K562 (cell line): ENCODE measurements around the gene MAD2L1BP. TPM values are rescaled to one million over a fixed set of nuclear protein-coding genes. Genes with fewer than 3 reads are reported as not detected.

ENCODE experiments used
- DDX20 ChIP-seq: fragments of 450-650 bp; IDR thresholded peaks from 2 replicates; pipeline ENCODE4 v1.6.1; 2016; ENCODE audit warnings: missing genetic modification characterization, low read depth, mild to moderate bottlenecking, missing compliant biosample characterization, moderate library complexity
- DPF2 ChIP-seq: fragments of 450-650 bp; IDR thresholded peaks from 2 replicates; pipeline ENCODE4 v1.6.1; 2016
- FOS ChIP-seq: IDR thresholded peaks from 3 replicates; pipeline ENCODE4 v1.6.1; 2011; ENCODE audit not compliant: insufficient read length; ENCODE audit errors: extremely low read depth
- FOXA1 ChIP-seq: fragments of 450-650 bp; IDR thresholded peaks from 2 replicates; pipeline ENCODE4 v1.6.1; 2016; ENCODE audit warnings: mild to moderate bottlenecking, borderline replicate concordance
- GABPB1 ChIP-seq: sonication (generic); formaldehyde crosslinking; IDR thresholded peaks from 2 replicates; pipeline ENCODE4 v1.8.0; 2022; ENCODE audit warnings: mild to moderate bottlenecking, missing genetic modification reagents
- GATA2 ChIP-seq: sonication (generic); formaldehyde crosslinking; IDR thresholded peaks from 2 replicates; pipeline ENCODE4 v1.4.0; 2020; ENCODE audit warnings: mild to moderate bottlenecking, missing genetic modification reagents
- HDGF ChIP-seq: fragments of 450-650 bp; IDR thresholded peaks from 2 replicates; pipeline ENCODE4 v1.6.1; 2016
- HINFP ChIP-seq: fragments of 450-650 bp; conservative IDR thresholded peaks from 2 replicates; pipeline ENCODE4 v1.6.1; 2016; ENCODE audit warnings: missing genetic modification characterization, low read depth, mild to moderate bottlenecking, control low read depth, missing compliant biosample characterization
- HNRNPUL1 ChIP-seq: fragments of 200-400 bp; formaldehyde crosslinking; IDR thresholded peaks from 2 replicates; pipeline ENCODE4 v1.6.1; 2017; ENCODE audit warnings: low read length
- L3MBTL2 ChIP-seq: fragments of 450-650 bp; IDR thresholded peaks from 2 replicates; pipeline ENCODE4 v1.6.1; 2016; ENCODE audit warnings: mild to moderate bottlenecking, moderate library complexity
- MAFF ChIP-seq: IDR thresholded peaks from 2 replicates; pipeline ENCODE4 v1.6.1; 2012; ENCODE audit warnings: low read length, improper control_type of control experiment
- MBD1 ChIP-seq: fragments of 250-450 bp; sonication (Bioruptor Pico); IDR thresholded peaks from 2 replicates; pipeline ENCODE4 v1.8.0; 2022; ENCODE audit warnings: inconsistent platforms
- MTA2 ChIP-seq: fragments of 450-650 bp; IDR thresholded peaks from 2 replicates; pipeline ENCODE4 v1.6.1; 2016; ENCODE audit warnings: low read depth
- MXI1 ChIP-seq: IDR thresholded peaks from 2 replicates; pipeline ENCODE4 v1.6.1; 2011; ENCODE audit warnings: low read depth, mild to moderate bottlenecking, improper control_type of control experiment, low read length
- PHF8 ChIP-seq: fragments of 200-600 bp; sonication (generic); IDR thresholded peaks from 2 replicates; pipeline ENCODE4 v1.6.1; 2012; ENCODE audit warnings: mixed run types, mild to moderate bottlenecking, inconsistent platforms, low read length, moderate library complexity, borderline replicate concordance
- RAD21 ChIP-seq, 2 experiments: fragments of 250-450 bp in 1 of 2; fragments of 450-650 bp in 1 of 2; sonication (Bioruptor Pico) in 1 of 2; formaldehyde crosslinking in 1 of 2; IDR thresholded peaks in 1 of 2; conservative IDR thresholded peaks in 1 of 2; 2 replicates each; pipeline versions ENCODE4 v1.4.0 to v1.8.0; 2020 to 2022; ENCODE audit warnings: mild to moderate bottlenecking in 2 of 2, moderate library complexity in 1 of 2
- RNF2 ChIP-seq: sonication (generic); IDR thresholded peaks from 2 replicates; pipeline ENCODE4 v1.6.1; 2016
- SFPQ ChIP-seq: fragments of 200-400 bp; formaldehyde crosslinking; IDR thresholded peaks from 2 replicates; pipeline ENCODE4 v1.6.1; 2017; ENCODE audit warnings: mild to moderate bottlenecking, low read depth, low read length, moderate library complexity
- SPI1 ChIP-seq: IDR thresholded peaks from 2 replicates; pipeline ENCODE4 v1.6.1; 2011; ENCODE audit warnings: low read depth, low read length, control low read depth, borderline replicate concordance
- SRF ChIP-seq, 2 experiments: fragments of 250-450, 450-650 bp in 1 of 2; sonication (Bioruptor Pico) in 1 of 2; sonication (generic) in 1 of 2; formaldehyde crosslinking; IDR thresholded peaks; 2 replicates each; pipeline versions ENCODE4 v1.5.0 to v1.5.1; 2020 to 2022; ENCODE audit warnings: mild to moderate bottlenecking in 1 of 2, missing genetic modification reagents in 1 of 2
- THAP7 ChIP-seq: fragments of 250-450 bp; sonication (Bioruptor Pico); IDR thresholded peaks from 2 replicates; pipeline ENCODE4 v1.5.0; 2021
- TRIM28 ChIP-seq: fragments of 450-650 bp; IDR thresholded peaks from 2 replicates; pipeline ENCODE4 v1.6.1; 2017
- WHSC1 ChIP-seq: IDR thresholded peaks from one replicate; pipeline ENCODE4 v1.6.1; 2012; ENCODE audit warnings: low read length, control low read depth, inconsistent platforms
- ZNF175 ChIP-seq: fragments of 200-800 bp; sonication (Bioruptor generic); IDR thresholded peaks from 2 replicates; pipeline ENCODE4 v1.6.1; 2016; ENCODE audit warnings: low read depth, mild to moderate bottlenecking, missing genetic modification characterization, missing compliant biosample characterization
- polyA plus RNA-seq, 8 experiments: library from polyadenylated mRNA; depleted of rRNA in 4 of 8; stranded (reverse) in 5 of 8; unstranded in 3 of 8; fragments of >200 nt; fragmentation: Nextera tagmentation in 2 of 8; fragmentation: Illumina TruSeq in 1 of 8; extraction: Ambion mirVana in 2 of 8; extraction: Trizol in 1 of 8; gene quantifications; 2 replicates each; pipeline versions ENCODE4 v1.2.1 to v1.2.3, GENCODE V29; 2011 to 2014; ENCODE audit warnings: inconsistent platforms in 1 of 8, missing spikeins in 1 of 8
- total RNA-seq, 7 experiments: library from RNA; depleted of rRNA in 6 of 7; stranded (reverse); fragments of >200 nt in 6 of 7; fragmentation: Illumina TruSeq in 2 of 7; extraction: Trizol in 2 of 7; gene quantifications; 2 replicates each; pipeline versions ENCODE4 v1.2.1 to v1.2.3, GENCODE V29; 2011 to 2021; ENCODE audit warnings: low replicate concordance in 1 of 7

MAD2L1BP gene
- total and polyA plus RNA-seq, 9 of the 15 experiments (the other 6 are each of a cell fraction or from before 2014, with no cell fraction given): 69.7 to 321 (median 111) TPM

DNA sequence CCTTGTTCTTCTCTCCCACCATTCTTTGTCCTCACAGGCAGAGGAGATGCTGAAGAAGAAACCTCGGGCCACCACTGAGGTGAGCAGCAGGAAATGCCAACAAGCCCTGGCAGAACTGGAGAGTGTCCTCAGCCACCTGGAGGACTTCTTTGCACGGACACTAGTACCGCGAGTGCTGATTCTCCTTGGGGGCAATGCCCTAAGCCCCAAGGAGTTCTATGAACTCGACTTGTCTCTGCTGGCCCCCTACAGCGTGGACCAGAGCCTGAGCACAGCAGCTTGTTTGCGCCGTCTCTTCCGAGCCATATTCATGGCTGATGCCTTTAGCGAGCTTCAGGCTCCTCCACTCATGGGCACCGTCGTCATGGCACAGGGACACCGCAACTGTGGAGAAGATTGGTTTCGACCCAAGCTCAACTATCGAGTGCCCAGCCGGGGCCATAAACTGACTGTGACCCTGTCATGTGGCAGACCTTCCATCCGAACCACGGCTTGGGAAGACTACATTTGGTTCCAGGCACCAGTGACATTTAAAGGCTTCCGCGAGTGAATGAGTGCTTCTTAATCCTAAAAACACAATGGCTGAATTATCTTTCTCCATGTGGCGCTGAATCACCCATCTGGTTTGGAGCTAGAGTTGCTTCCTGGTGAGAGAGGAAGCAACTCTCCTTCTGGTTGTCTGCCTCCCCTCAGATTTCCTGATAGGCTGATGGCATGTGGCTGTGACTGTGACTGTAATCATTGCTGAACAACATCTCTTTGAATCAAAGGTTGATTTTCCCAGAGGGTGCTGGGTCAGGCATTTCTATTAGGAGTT lies 4.6 kb downstream of the MAD2L1BP start (continued):
- no peak for TF ChIP-seq MXI1
- TF ChIP-seq DDX20 (tag): no peak
- no peak for TF ChIP-seq THAP7 (CRISPR knock-in tag)
- no peak for TF ChIP-seq HDGF
- no peak for TF ChIP-seq SRF (CRISPR knock-in tag; IDR thresholded peaks at IDR 0.05)
- peak; percentile 82 for TF ChIP-seq DPF2
- TF ChIP-seq GATA2 (CRISPR knock-in tag): peak; percentile 93
- TF ChIP-seq PHF8: no peak
- TF ChIP-seq WHSC1: no peak
- peak; percentile 78 for TF ChIP-seq ZNF175 (CRISPR knock-in tag)
- no peak for TF ChIP-seq SFPQ
- TF ChIP-seq MBD1 (CRISPR knock-in tag): peak; percentile 92
- peak; percentile 57; the same call in 1 of the 2 replicates for TF ChIP-seq RNF2
- TF ChIP-seq MTA2: peak; percentile 31; the same call in 1 of the 2 replicates
- TF ChIP-seq L3MBTL2: peak; percentile 66; the same call in 1 of the 2 replicates
- no peak for TF ChIP-seq HINFP (tag)
- no peak; a peak in 1 of 4 replicates for TF ChIP-seq RAD21 (CRISPR knock-in tag; conservative IDR thresholded peaks at IDR 0.05 in 1 of 2, IDR thresholded peaks at IDR 0.05 in 1 of 2)
- TF ChIP-seq FOXA1: no peak
- no peak for TF ChIP-seq TRIM28
- TF ChIP-seq GABPB1 (CRISPR knock-in tag): 0 out of 2 replicates have a peak, but pooled peaks have one; percentile 52
- peak; percentile 79 for TF ChIP-seq SPI1
- 0 out of 2 replicates have a peak, but pooled peaks have one; percentile 13 for TF ChIP-seq MAFF
- TF ChIP-seq FOS: no peak
- TF ChIP-seq HNRNPUL1: no peak
